GM12875 (cell line): ENCODE data around the gene SEC16A.

Experiments
- H3K4me3 ChIP-seq: one replicate; pipeline ENCODE4 v1.5.1; 2011; ENCODE audit warnings: low read depth, low read length, control low read depth
- TF ChIP-seq, protein P1 (sequence below): IDR thresholded peaks from 2 replicates; pipeline ENCODE4 v1.5.1; 2011; ENCODE audit warnings: low read depth, mild to moderate bottlenecking, control low read depth, inconsistent platforms, low read length, moderate library complexity, borderline replicate concordance; ENCODE audit not compliant: insufficient read depth

The SEC16A gene

DNA sequence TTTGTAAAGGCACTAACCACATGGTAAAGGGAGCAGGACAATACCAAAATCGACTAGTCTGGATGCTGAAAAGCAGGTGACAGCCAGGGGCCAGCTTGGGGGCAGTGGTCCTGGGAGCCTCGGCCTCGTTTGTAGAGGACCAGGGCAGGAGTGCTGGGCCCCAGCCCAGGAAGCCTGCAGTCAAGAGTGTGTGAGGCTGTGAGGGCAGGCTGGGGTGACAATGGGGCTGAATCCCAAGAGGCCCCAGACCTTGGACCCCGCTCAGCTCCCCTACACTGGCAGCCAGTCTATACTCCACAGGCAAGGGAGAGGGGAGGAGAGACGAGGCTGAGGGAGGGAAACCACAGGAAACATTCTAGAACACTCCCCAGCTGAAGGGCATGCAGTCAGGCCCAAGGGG, 40.6 kb downstream of the SEC16A start:
- TF ChIP-seq, protein P1, sequence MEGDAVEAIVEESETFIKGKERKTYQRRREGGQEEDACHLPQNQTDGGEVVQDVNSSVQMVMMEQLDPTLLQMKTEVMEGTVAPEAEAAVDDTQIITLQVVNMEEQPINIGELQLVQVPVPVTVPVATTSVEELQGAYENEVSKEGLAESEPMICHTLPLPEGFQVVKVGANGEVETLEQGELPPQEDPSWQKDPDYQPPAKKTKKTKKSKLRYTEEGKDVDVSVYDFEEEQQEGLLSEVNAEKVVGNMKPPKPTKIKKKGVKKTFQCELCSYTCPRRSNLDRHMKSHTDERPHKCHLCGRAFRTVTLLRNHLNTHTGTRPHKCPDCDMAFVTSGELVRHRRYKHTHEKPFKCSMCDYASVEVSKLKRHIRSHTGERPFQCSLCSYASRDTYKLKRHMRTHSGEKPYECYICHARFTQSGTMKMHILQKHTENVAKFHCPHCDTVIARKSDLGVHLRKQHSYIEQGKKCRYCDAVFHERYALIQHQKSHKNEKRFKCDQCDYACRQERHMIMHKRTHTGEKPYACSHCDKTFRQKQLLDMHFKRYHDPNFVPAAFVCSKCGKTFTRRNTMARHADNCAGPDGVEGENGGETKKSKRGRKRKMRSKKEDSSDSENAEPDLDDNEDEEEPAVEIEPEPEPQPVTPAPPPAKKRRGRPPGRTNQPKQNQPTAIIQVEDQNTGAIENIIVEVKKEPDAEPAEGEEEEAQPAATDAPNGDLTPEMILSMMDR: no peak
- H3K4me3 ChIP-seq: no peak overlapping the region

DNA sequence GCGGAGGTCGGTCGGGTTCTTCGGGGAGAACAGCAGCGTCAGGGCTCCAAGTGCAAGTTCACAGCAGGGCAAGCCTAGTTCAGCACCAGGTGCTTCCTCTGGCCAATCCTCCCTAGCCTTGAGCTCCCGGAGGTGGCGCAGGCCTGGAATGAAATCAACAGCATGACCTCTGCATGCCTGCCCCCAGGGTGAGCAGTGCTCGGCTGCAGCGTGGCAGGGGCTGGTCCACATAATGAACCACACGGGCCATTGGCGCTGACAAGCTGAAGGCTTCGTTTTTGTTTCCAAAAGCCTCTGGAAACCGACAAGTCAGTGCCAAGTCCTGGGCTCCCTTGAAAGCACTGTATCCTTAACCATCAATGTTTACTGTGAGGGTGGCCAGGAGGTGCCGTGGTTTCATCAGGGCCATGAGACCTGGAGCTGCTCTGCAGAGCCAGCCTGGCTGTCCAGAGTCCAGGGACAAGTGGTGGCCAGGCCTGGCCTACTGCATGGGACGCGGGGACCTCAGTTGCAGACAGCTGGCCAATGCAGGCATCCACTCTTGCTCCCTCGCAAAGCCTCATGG, 41.1 kb downstream of the SEC16A start:
- H3K4me3 ChIP-seq: no peak overlapping the region
- TF ChIP-seq, protein P1: no peak

DNA sequence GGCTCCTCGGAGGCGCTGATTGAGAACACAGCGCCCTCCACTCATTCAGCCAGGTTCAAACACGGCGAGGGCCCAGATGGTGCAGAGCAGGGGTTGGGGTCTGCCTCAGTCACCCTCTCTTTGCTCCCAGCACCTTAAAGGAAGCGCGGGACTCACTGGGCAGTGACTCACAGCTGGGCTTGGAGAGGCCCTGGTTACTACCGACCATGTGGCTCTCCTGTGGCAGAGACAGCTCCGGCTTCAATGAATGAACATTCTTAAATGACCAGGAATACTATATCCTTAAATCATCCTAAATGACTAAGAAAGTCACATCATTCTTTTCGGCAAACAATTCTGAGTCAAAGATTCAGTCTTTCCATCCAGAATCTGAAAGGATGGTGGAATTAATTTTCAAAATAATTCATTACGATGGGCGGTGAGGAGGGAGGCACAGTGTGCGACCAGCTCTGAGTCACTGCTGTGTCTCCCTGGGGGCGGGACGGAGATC, 41.6 kb downstream of the SEC16A start:
- TF ChIP-seq, protein P1: no peak
- H3K4me3 ChIP-seq: no peak overlapping the region

DNA sequence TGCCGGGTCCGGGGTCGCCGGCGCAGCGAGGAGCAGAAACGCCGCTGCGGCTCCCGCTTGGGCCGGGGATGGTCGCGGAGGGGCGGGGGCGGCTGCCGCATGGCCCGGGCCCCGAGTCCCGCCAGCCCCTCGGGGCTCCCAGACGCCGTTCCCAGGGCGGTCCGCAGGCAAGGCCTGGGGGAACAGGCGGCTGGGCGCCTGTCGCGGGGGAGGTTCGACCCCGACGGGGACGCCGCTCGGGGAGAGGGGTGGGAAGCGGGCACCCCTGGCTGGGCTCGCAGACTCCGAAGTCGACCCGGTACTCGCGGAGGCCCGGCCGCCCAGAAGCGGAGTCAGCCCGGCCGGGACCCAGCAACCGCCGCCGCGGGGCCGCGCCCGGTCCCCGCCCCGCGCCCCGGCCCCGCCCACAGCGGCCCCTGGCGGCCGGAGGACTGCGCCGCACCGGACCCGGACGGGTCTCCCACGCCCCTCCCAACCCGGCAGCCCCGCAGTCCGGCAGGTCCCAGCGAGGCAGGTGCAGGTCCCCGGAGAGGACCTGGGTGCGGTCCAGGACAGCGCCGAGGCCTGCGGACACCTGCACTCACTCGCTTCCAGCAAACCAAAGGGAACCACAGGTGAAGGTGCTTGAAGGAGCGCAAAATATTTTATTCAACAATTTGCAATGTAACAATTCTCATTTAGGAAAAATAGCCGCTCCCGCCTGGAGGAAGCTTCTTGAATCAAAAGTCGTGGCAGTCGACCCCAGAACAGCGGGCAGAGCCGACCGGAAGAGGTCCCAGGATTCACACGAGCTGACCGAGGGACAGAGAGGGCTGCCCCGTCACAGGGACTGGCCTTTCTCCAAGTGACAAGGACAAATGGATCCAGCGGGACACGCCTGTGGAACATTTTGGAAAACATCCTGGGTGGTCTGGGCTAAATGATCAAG, 43.1 kb downstream of the SEC16A start, which contains the start of gene INPP5E:
INPP5E (minus strand) TSS at position 365 of the 928 bp plus-strand sequence. CDS start 426 bp downstream, outside the sequence.
- H3K4me3 ChIP-seq: peak within 1 kb of the TSS; percentile 74
- TF ChIP-seq, protein P1: peak; percentile 81

DNA sequence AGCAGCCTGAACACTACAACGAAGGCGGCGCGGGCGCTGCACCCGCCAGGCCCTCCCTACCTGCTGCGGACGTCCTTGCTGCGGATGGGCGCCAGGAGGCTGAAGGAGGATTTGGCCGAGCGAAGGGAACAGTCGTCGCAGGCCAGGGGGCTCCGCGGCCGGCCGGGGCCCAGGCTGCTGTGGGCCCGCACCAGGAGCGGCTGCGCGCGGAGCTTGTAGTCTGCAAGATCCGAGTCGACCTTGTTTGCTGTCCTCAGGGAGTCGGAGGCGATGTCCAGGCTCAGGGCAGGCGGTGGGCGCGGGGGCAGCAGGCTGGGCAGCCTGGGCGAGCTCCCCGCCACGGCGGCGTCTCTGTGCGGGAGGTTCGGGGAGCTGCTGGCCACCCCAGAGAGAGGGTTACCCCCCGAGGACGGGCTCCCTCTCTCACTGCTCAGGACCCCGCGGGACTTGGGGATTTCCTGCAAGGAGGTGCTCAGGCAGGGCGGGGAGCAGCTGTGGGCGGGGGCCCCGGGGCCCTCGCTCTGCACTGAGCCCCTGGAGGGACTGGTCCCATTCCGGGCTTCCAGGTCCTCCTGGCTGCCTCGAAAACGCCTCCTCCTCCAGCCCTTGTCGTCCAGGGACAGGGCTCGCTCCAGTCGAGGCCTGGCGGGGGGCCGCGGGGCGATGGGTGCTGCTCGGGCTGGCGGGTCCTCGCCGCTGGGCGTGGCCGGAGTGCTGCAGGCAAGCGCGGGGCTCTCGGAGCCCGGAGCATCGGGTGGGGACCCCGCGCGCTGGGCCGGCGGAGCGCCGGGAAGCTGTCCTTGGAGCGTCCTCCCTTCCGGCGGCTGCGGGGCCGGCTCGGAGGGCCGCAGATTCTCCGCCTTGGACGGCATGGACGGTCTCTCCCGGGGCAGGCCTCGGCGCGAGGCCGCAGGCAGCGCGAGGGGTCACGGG, 44.0 kb downstream of the SEC16A start:
- TF ChIP-seq, protein P1: no peak
- peak overlapping the region; percentile 74 for H3K4me3 ChIP-seq

DNA sequence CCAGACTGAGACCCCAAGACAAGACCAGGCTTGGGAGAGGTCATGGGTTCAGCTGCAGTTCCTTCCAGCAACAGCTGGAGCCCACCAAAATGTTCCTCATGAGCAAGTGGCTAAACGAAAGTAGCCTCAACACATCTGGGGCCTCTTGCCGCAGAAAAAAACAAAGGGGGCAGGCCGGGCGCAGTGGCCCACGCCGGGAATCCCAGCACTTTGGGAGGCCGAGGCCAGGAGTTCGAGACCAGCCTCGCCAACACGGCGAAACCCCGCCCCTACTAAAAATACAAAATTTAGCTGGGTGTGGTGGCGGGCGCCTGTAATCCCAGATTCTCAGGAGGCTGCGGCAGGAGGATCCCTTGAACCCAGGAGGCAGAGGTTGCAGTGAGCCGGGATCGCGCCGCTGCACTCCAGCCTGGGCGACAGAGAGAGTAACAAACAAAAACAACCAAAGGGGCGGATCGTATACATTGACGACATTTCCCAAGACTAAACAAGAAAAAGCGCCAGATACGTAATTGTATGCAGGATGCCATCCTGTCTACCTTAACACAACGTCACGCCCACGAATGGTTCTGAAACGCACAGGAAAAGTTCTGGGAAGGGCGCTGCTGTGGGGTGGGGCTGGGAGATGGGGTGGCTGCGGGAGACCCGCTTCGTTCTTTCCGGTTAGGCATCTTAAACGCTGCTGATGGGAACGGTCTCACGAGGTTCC, 44.8 kb downstream of the SEC16A start:
- peak overlapping the region; percentile 74 for H3K4me3 ChIP-seq
- TF ChIP-seq, protein P1: no peak
